Large intestine (tissue), 3 donors: Measurements from ENCODE around the gene C16orf74. TPM values are rescaled to one million over a fixed set of nuclear protein-coding genes. Genes with fewer than 3 reads are reported as not detected.

Source experiments
- DNase-seq, 2 donors: peaks; one replicate each; pipeline versions ENCODE4 v3.0.0 to v3.0.0-alpha.2; 2013
- H3K27ac ChIP-seq: one replicate; pipeline ENCODE4 v1.5.1; 2013; ENCODE audit warnings: low read length
- H3K27me3 ChIP-seq: 2 replicates; pipeline ENCODE4 v1.6.1; 2013; ENCODE audit warnings: low read length; ENCODE audit not compliant: control insufficient read depth, insufficient read depth
- H3K36me3 ChIP-seq: 2 replicates; pipeline ENCODE4 v1.6.1; 2013; ENCODE audit warnings: low read length; ENCODE audit not compliant: control insufficient read depth, insufficient read depth
- H3K4me1 ChIP-seq: one replicate; pipeline ENCODE4 v1.6.1; 2013; ENCODE audit warnings: low read length; ENCODE audit not compliant: control insufficient read depth, insufficient read depth
- H3K4me3 ChIP-seq: one replicate; pipeline ENCODE4 v1.5.1; 2013; ENCODE audit warnings: low read length
- H3K9me3 ChIP-seq: one replicate; pipeline ENCODE4 v1.6.1; 2013; ENCODE audit warnings: mild to moderate bottlenecking, low read depth, low read length, moderate library complexity; ENCODE audit not compliant: control insufficient read depth
- WGBS: methylation state at CpG from one replicate; pipeline ENCODE4 v1.1.5; 2013; ENCODE audit warnings: low lambda C conversion rate; ENCODE audit not compliant: insufficient coverage; 5-methylcytosine and 5-hydroxymethylcytosine counted together
- polyA plus RNA-seq: library from polyadenylated mRNA; unstranded; fragments of 120-200 nt; gene quantifications from one replicate; pipeline ENCODE4 v1.2.1, GENCODE V29; 2013

The C16orf74 gene
- polyA plus RNA-seq, 1 donor, result 6.6 TPM

GRCh38 chr16:85697431-85697830 is 53.5 kb downstream of the C16orf74 start:
- H3K27ac ChIP-seq, result no peak overlapping the region
- no peak overlapping the region for H3K4me3 ChIP-seq
- 60% methylated on average over 1 of the region's 14 CpGs for WGBS
- DNase-seq, result no peak
- H3K4me1 ChIP-seq, result peaks cover 9% of the 10 kb centered on the region
- H3K9me3 ChIP-seq, result peaks cover 2% of the 10 kb centered on the region
- no peaks in the 10 kb centered on the region for H3K36me3 ChIP-seq
- H3K27me3 ChIP-seq, result no peaks in the 10 kb centered on the region

- Histone ChIP-seq H3K9me3 (peaks cover 2% of the 10 kb centered on the region), H3K4me3 (no peak overlapping the region), H3K27me3 (no peaks in the 10 kb centered on the region), H3K27ac (no peak overlapping the region), H3K36me3 (no peaks in the 10 kb centered on the region), H3K4me1 (peaks cover 9% of the 10 kb centered on the region)
- DNase-seq, result no peak
- 92% methylated on average over 2 of the region's 16 CpGs for WGBS
Measured at GRCh38 chr16:85696781-85697180, 54.1 kb downstream of the C16orf74 start.

- H3K4me1 ChIP-seq, result peaks cover 11% of the 10 kb centered on the region
- no peak for DNase-seq
- no peak overlapping the region for H3K27ac ChIP-seq
- no peak overlapping the region for H3K4me3 ChIP-seq
- H3K9me3 ChIP-seq, result peaks cover 2% of the 10 kb centered on the region
- H3K36me3 ChIP-seq, result no peaks in the 10 kb centered on the region
- H3K27me3 ChIP-seq, result peaks cover 2% of the 10 kb centered on the region
- WGBS, result no CpG with 5 or more reads among the region's 24 CpGs
Measured at GRCh38 chr16:85695196-85696128, 55.4 kb downstream of the C16orf74 start.

GRCh38 chr16:85690469-85691064 is 60.3 kb downstream of the C16orf74 start:
- no peak overlapping the region for H3K27ac ChIP-seq
- WGBS, result 0% methylated on average over 1 of the region's 7 CpGs
- peaks cover 17% of the 10 kb centered on the region for H3K4me1 ChIP-seq
- H3K9me3 ChIP-seq, result peaks cover 6% of the 10 kb centered on the region
- DNase-seq, result peak in 1 of 2 donors; percentile 17
- no peak overlapping the region for H3K4me3 ChIP-seq
- H3K36me3 ChIP-seq, result no peaks in the 10 kb centered on the region
- peaks cover 3% of the 10 kb centered on the region for H3K27me3 ChIP-seq

- Histone ChIP-seq H3K36me3 (no peaks in the 10 kb centered on the region), H3K9me3 (peaks cover 6% of the 10 kb centered on the region), H3K4me3 (no peak overlapping the region), H3K27ac (no peak overlapping the region), H3K4me1 (peaks cover 17% of the 10 kb centered on the region), H3K27me3 (peaks cover 3% of the 10 kb centered on the region)
- WGBS, result no CpG with 5 or more reads among the region's 9 CpGs
- no peak for DNase-seq
Measured at GRCh38 chr16:85689950-85690320, 61.0 kb downstream of the C16orf74 start.

- 0% methylated on average over 2 of the region's 27 CpGs for WGBS
- no peak overlapping the region for H3K27ac ChIP-seq
- H3K36me3 ChIP-seq, result no peaks in the 10 kb centered on the region
- DNase-seq, result peak in 1 of 2 donors; percentile 21
- peaks cover 6% of the 10 kb centered on the region for H3K9me3 ChIP-seq
- peaks cover 3% of the 10 kb centered on the region for H3K27me3 ChIP-seq
- peak overlapping the region; percentile 43 for H3K4me3 ChIP-seq
- H3K4me1 ChIP-seq, result peaks cover 17% of the 10 kb centered on the region
Measured at GRCh38 chr16:85689285-85689949, 61.5 kb downstream of the C16orf74 start.

GRCh38 chr16:85688586-85689284 is 62.2 kb downstream of the C16orf74 start, which contains the start of gene GINS2:
Gene GINS2, minus strand, starts transcription at chr16:85688954. Its CDS starts 56 bp downstream, at chr16:85688898.
- Histone ChIP-seq H3K9me3 (peaks cover 6% of the 10 kb centered on the region), H3K4me1 (peaks cover 17% of the 10 kb centered on the region), H3K27ac (no peak within 1 kb of the TSS), H3K27me3 (peaks cover 3% of the 10 kb centered on the region), H3K36me3 (no peaks in the 10 kb centered on the region), H3K4me3 (peak within 1 kb of the TSS; percentile 54)
- no CpG with 5 or more reads among the region's 86 CpGs for WGBS
- DNase-seq, result peak; percentile 90 to 93

- H3K27ac ChIP-seq, result no peak overlapping the region
- H3K27me3 ChIP-seq, result peaks cover 3% of the 10 kb centered on the region
- no CpG with 5 or more reads among the region's 49 CpGs for WGBS
- H3K9me3 ChIP-seq, result peaks cover 6% of the 10 kb centered on the region
- no peaks in the 10 kb centered on the region for H3K36me3 ChIP-seq
- H3K4me3 ChIP-seq, result peak overlapping the region; percentile 54
- H3K4me1 ChIP-seq, result peaks cover 17% of the 10 kb centered on the region
- DNase-seq, result no peak
Measured at GRCh38 chr16:85687651-85688471, 63.0 kb downstream of the C16orf74 start.

GRCh38 chr16:85686912-85687591 is 63.8 kb downstream of the C16orf74 start:
- WGBS, result 86% methylated on average over 2 of the region's 15 CpGs
- no peaks in the 10 kb centered on the region for H3K36me3 ChIP-seq

More at GRCh38 chr16:85686912-85687591, 63.8 kb downstream of the C16orf74 start:
- H3K4me3 ChIP-seq, result no peak overlapping the region
- H3K9me3 ChIP-seq, result peaks cover 6% of the 10 kb centered on the region
- peaks cover 17% of the 10 kb centered on the region for H3K4me1 ChIP-seq
- H3K27me3 ChIP-seq, result peaks cover 3% of the 10 kb centered on the region
- no peak for DNase-seq
- H3K27ac ChIP-seq, result no peak overlapping the region
